Nephron (organoid): ENCODE data around the gene FKBP9.

Experiments
- H3K27ac Mint-ChIP-seq, 3 experiments: 2 replicates each; pipeline ENCODE4 v1.8.0; 2020; ENCODE audit warnings: mixed read lengths in 3 of 3, mild to moderate bottlenecking in 2 of 3, moderate library complexity in 1 of 3
- H3K27me3 Mint-ChIP-seq: 2 replicates; pipeline ENCODE4 v1.8.0; 2021; ENCODE audit warnings: low read depth, mild to moderate bottlenecking, moderate library complexity, mixed read lengths
- H3K36me3 Mint-ChIP-seq: 2 replicates; pipeline ENCODE4 v1.8.0; 2020; ENCODE audit warnings: low read depth, mixed read lengths
- H3K4me1 Mint-ChIP-seq: 2 replicates; pipeline ENCODE4 v1.8.0; 2020; ENCODE audit warnings: mixed read lengths
- H3K4me3 Mint-ChIP-seq, 3 experiments: 2 replicates each; pipeline ENCODE4 v1.8.0; 2020; ENCODE audit warnings: mild to moderate bottlenecking in 3 of 3, mixed read lengths in 3 of 3, moderate library complexity in 2 of 3
- H3K9me3 Mint-ChIP-seq: 2 replicates; pipeline ENCODE4 v1.8.0; 2020; ENCODE audit warnings: mixed read lengths
- TF ChIP-seq, protein P1 (sequence below), 3 experiments: fragments of 200-600 bp; sonication (generic); IDR thresholded peaks; one replicate each; pipeline ENCODE4 v1.5.0; 2021; ENCODE audit warnings: antibody characterized with exemption in 3 of 3; ENCODE audit not compliant: unreplicated experiment in 3 of 3

The FKBP9 gene

DNA sequence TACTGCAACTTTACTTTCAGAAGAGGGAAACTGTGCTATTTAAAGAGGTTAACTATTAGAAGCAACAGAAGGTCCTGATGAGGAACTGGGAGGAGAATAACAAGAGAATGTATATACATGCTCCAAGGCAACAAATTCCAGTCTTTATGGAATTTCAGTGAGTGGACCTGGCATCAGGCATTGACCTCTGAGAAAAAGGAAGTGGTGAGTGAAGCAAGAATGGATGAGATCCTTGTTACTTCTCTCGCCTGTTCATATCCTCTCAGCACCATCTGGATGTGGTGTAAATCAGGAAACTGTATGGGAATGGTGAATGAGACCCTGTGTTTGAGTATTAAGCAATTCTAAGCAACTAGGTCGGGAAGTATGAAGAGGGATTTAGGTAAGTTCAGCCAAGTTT, 35.3 kb upstream of the FKBP9 start:
- peaks cover 60% of the 10 kb centered on the region for H3K36me3 Mint-ChIP-seq
- no peak overlapping the region for H3K27ac Mint-ChIP-seq
- H3K4me3 Mint-ChIP-seq = no peak overlapping the region
- TF ChIP-seq, protein P1, sequence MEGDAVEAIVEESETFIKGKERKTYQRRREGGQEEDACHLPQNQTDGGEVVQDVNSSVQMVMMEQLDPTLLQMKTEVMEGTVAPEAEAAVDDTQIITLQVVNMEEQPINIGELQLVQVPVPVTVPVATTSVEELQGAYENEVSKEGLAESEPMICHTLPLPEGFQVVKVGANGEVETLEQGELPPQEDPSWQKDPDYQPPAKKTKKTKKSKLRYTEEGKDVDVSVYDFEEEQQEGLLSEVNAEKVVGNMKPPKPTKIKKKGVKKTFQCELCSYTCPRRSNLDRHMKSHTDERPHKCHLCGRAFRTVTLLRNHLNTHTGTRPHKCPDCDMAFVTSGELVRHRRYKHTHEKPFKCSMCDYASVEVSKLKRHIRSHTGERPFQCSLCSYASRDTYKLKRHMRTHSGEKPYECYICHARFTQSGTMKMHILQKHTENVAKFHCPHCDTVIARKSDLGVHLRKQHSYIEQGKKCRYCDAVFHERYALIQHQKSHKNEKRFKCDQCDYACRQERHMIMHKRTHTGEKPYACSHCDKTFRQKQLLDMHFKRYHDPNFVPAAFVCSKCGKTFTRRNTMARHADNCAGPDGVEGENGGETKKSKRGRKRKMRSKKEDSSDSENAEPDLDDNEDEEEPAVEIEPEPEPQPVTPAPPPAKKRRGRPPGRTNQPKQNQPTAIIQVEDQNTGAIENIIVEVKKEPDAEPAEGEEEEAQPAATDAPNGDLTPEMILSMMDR (IDR thresholded peaks at IDR 0.05; ENCODE audit: unreplicated experiment in 3 of 3) = no peak
- H3K4me1 Mint-ChIP-seq = no peaks in the 10 kb centered on the region
- no peaks in the 10 kb centered on the region for H3K27me3 Mint-ChIP-seq
- H3K9me3 Mint-ChIP-seq = no peaks in the 10 kb centered on the region

DNA sequence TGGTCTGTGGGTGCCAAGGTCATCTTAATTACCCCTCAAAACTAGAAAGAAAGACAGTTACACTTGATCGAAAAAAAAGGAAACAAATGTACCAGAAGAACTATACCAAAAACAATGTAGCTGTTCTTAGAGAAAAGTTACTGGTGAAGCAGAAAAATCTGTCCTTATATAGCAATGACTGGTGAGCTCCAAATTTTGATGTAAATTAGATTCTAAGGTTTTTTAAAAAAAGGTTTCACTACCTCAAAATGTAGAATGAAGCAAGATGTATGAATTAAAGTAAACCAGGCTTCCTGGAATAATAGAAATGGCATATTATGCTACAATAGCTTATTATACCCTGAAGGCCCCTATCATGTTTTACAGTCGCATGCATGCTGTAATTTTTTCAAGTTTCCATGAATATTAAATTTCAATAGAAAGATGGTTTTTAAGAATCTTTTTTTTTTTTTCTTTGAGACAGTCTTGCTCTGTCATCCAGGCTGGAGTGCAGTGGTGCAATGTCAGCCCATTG, 28.4 kb upstream of the FKBP9 start:
- H3K4me3 Mint-ChIP-seq = no peak overlapping the region
- TF ChIP-seq, protein P1 (IDR thresholded peaks at IDR 0.05; ENCODE audit: unreplicated experiment in 3 of 3) = no peak
- H3K4me1 Mint-ChIP-seq = no peaks in the 10 kb centered on the region
- no peak overlapping the region for H3K27ac Mint-ChIP-seq
- peaks cover 73% of the 10 kb centered on the region for H3K36me3 Mint-ChIP-seq
- H3K27me3 Mint-ChIP-seq = no peaks in the 10 kb centered on the region
- H3K9me3 Mint-ChIP-seq = no peaks in the 10 kb centered on the region

DNA sequence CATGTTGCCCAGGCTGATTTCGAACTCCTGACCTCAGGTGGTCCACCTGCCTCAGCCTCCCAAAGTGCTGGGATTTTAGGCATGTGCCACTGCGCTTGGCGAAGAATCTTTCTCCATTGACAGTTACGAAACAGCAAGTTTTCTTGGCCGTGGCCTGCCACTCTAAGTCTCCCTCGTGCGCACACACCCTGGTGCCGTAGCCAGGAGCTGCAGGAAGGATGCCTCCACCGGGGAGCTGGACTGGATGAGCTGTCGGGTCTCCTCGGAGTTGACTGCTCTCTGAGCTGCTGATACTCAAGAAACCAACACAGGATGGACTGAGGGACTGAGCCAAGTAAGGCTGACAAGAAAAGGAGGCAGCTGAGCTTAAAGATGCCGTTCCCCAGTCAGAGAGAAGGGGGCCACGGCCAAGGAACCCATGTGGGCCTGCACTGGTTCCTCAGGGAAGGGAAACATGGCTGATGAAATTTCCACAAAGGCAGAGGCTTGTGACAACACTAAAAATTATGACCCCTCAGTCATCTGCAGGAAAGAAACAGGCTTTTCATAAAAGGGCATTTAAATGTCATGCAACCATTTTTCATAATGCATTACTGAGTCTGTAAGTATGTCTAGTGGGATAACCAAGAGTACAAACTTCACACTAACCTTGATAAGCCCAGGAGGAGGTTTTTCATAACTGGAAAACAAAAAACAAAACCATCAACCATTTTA, 27.7 kb upstream of the FKBP9 start:
- Mint-ChIP-seq H3K27me3 (no peaks in the 10 kb centered on the region), H3K27ac (no peak overlapping the region), H3K9me3 (no peaks in the 10 kb centered on the region), H3K36me3 (peaks cover 72% of the 10 kb centered on the region), H3K4me3 (no peak overlapping the region), H3K4me1 (no peaks in the 10 kb centered on the region)
- TF ChIP-seq, protein P1 (IDR thresholded peaks at IDR 0.05; ENCODE audit: unreplicated experiment in 3 of 3) = no peak

DNA sequence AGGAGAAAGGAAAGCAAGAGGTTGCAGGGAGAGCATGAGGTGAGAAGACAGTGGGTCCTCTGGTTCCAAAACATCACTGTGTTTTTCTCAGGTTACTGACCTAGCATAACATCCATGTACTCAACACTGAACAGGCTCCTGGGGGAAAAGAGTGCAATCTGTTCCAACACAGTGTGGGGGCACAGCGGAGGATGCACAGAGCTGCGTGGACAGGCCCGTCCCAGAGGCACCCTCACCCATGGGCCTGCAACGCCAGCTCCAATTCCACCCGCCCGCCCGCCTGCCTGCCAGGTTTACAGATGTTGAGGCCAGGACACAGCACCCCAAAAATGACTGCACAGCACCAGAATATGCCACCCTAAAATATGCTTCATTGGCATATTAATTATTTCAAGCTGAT, 26.9 kb upstream of the FKBP9 start:
- H3K9me3 Mint-ChIP-seq = no peaks in the 10 kb centered on the region
- H3K27ac Mint-ChIP-seq = no peak overlapping the region
- no peaks in the 10 kb centered on the region for H3K27me3 Mint-ChIP-seq
- no peak overlapping the region for H3K4me3 Mint-ChIP-seq
- no peaks in the 10 kb centered on the region for H3K4me1 Mint-ChIP-seq
- TF ChIP-seq, protein P1 (IDR thresholded peaks at IDR 0.05; ENCODE audit: unreplicated experiment in 3 of 3) = no peak
- peaks cover 64% of the 10 kb centered on the region for H3K36me3 Mint-ChIP-seq

DNA sequence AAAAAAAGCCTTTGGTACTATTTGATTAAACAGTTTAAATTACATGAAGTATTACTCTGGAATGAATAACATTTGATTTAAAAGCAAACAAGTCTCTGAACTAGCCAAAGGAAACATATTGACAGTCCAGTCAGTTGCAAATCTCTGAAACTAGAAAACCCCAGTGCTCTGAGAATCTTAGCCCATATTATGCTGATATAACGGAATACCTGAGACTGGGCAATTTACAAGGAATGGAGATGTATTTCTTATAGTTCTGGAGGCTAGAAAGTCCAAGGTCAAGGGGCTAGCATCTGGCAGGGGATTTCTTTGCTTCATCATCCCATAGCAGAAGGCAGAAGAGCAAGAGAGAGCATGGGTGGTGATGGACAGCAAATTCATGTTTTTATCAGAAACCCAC, 21.7 kb upstream of the FKBP9 start:
- H3K4me3 Mint-ChIP-seq = no peak overlapping the region
- H3K4me1 Mint-ChIP-seq = peaks cover 34% of the 10 kb centered on the region
- H3K27ac Mint-ChIP-seq = no peak overlapping the region
- H3K27me3 Mint-ChIP-seq = no peaks in the 10 kb centered on the region
- H3K36me3 Mint-ChIP-seq = peaks cover 28% of the 10 kb centered on the region
- TF ChIP-seq, protein P1 (IDR thresholded peaks at IDR 0.05; ENCODE audit: unreplicated experiment in 3 of 3) = no peak
- H3K9me3 Mint-ChIP-seq = no peaks in the 10 kb centered on the region

DNA sequence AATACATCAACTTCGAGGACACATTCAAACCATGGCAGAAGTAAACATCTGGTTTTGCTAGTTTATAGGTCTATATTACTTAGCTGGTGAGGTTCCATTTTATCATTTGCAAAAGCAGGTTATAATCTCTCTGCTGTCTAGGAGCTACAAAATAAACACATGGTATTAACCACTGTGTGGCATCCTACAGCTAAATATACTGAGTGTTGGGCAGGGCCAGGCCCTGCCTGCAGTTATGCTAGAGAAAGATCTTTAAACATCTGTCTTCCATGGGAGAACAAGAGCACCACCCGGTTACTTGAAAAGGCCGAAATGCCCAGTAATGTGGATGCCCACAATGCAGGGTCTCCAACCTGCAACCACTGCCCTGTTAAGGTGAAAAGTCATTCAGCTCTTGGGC, 20.6 kb upstream of the FKBP9 start:
- TF ChIP-seq, protein P1 (IDR thresholded peaks at IDR 0.05; ENCODE audit: unreplicated experiment in 3 of 3) = no peak
- Mint-ChIP-seq H3K36me3 (peaks cover 20% of the 10 kb centered on the region), H3K4me3 (peak overlapping the region in 1 of 3 experiments; percentile 18), H3K9me3 (no peaks in the 10 kb centered on the region), H3K27me3 (no peaks in the 10 kb centered on the region), H3K4me1 (peaks cover 42% of the 10 kb centered on the region), H3K27ac (peak overlapping the region; percentile 81 to 93 (median 92))
